GM12801 (cell line): ENCODE measurements around the gene KRTAP10-1.

Experiments
- TF ChIP-seq, protein P1 (sequence below): IDR thresholded peaks from one replicate; pipeline ENCODE4 v1.5.1; 2011; ENCODE audit warnings: control low read depth; ENCODE audit not compliant: insufficient read length; ENCODE audit errors: extremely low read depth

The KRTAP10-1 gene

DNA sequence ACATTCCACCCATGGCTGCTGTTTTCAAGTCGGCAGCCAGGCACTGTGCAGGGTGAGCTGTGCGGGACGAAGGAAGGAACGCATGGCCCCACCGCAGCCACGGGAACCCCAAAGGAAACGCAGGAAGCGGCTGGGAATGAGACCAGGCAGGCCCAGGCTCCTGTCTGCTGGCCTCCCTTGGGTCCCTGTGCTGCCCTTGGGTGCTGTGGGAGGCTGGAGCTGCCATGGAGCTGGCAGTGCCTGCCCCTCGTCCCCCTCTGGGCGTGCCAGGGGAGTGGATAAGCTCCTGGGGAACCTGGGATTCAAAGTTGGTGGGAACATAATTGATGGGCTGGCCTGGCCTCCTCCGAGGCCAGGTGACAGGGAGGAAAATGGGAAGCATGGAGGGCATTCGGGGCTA lies 28.3 kb upstream of the KRTAP10-1 start:
- TF ChIP-seq, protein P1, sequence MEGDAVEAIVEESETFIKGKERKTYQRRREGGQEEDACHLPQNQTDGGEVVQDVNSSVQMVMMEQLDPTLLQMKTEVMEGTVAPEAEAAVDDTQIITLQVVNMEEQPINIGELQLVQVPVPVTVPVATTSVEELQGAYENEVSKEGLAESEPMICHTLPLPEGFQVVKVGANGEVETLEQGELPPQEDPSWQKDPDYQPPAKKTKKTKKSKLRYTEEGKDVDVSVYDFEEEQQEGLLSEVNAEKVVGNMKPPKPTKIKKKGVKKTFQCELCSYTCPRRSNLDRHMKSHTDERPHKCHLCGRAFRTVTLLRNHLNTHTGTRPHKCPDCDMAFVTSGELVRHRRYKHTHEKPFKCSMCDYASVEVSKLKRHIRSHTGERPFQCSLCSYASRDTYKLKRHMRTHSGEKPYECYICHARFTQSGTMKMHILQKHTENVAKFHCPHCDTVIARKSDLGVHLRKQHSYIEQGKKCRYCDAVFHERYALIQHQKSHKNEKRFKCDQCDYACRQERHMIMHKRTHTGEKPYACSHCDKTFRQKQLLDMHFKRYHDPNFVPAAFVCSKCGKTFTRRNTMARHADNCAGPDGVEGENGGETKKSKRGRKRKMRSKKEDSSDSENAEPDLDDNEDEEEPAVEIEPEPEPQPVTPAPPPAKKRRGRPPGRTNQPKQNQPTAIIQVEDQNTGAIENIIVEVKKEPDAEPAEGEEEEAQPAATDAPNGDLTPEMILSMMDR, result no peak

DNA sequence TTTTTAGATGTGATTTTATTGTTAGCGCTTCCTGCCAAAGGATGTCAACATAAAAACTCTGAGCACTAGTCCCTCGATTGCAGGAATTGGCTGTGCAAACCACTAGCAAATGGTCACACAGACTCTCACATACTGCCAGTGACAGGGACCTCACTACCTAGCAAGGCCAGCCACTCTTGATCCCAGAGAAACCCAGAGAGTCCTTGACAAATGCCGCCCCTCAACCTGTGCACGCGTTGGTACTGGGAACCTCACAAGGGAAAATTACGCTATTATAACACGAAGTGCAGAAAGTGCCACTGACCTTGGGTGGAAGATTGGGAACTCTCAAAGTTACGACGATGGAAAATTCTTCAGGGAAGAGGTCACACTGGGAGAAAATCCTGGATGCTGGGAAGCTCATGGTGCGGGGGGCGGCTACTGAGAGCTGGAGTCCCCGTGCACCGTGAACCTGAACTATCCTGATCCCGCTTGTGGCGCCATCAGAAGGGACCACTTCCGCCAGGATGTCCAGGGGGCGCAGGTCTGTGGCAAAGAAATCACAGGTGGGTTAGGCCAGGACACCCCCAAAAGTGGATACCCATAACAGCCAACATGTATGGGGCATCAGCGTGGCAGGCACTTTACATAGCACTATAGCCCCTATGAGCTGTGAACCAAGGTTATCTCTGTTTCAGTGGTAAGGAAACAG lies 27.6 kb upstream of the KRTAP10-1 start:
- TF ChIP-seq, protein P1, result no peak

DNA sequence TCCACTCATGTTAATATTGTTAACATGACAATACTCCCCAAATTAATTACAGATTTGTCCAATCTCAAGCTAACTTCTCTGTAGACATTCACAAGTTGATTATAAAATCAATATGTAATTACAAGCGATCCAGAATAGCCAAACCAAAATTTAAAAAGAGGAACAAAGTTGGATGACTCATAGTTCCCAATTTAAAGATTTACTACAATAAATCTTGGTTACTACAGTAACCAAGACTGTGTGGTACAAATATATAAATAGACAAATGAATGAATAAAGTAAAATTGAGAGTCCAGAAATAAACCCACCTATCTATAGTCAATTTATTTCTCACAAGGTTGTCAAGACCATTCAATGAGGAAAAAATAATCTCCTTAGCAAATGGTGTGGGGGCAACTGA lies 26.4 kb upstream of the KRTAP10-1 start:
- TF ChIP-seq, protein P1, result no peak

DNA sequence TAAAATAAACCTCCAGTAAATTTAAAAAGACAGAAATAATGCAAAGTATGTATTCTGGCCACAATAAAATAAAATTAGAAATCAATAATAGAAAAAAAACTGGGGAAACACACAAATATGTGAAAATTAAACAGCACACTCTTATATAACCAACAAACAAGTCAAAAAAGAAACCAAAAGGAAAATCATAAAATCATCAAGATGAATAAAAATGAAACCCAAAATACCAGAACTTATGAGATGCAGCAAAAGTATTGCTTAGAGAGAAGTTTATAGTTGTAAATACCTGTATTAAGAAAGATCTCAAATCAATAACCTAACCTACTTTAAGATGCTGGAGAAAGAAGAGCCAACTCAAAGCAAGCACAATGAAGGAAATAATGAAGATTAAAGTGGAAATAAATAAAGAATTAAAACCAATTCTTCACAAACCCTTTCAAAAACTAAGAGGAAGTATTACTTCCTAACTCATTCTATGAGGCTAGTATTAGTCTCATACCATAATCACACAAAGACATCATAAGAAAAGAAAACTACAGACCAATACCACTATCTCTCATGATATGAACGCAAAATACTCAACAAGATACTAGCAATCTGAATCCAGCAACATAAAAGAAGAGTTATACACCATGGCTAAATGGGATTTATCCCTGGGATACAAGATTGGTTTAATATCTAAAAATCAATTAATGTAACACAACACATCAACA lies 25.0 kb upstream of the KRTAP10-1 start:
- TF ChIP-seq, protein P1, result no peak

DNA sequence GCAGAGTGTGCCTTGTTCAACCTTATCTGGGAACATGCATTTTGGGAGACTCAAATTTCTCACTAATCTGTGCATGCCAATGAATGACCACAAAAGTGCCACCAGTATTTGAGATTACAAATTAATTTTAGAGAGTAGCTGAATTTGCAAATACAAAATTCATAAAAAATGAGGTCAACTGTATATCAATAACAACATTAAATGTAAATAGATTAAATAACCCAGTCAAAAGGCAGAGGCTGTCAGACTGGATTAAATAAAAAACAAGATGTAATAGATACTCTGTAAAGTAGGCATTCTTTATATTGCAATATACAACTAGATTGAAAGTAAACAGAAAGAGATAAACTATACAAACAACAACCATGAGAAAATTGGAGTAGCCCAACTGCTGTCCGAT lies 24.1 kb upstream of the KRTAP10-1 start:
- TF ChIP-seq, protein P1, result no peak

DNA sequence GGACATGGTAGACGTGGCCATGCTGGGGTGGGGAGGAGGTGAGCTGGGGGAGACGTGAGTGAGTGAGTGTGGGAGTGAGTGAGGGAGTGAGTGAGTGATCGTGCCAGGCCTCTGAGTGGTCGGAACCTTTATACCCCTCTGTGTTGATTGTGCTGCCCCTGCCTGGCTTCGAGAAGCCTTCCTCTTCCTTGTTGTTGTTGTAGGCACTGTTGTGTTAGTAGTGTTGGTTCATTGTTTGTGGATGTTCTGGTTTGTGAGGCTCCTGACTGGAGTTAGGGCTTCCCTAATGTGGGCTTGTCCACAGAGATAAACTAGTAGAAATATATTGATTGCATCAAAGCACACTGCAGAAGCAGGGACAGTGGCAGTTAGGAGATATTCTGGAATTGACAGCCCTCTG lies 18.7 kb upstream of the KRTAP10-1 start, which contains the start of gene KRTAP10-3:
Gene KRTAP10-3, minus strand, starts transcription at position 101 of the 400 bp plus-strand sequence. Its CDS starts 80 bp downstream, at position 21.
- TF ChIP-seq, protein P1, result no peak

DNA sequence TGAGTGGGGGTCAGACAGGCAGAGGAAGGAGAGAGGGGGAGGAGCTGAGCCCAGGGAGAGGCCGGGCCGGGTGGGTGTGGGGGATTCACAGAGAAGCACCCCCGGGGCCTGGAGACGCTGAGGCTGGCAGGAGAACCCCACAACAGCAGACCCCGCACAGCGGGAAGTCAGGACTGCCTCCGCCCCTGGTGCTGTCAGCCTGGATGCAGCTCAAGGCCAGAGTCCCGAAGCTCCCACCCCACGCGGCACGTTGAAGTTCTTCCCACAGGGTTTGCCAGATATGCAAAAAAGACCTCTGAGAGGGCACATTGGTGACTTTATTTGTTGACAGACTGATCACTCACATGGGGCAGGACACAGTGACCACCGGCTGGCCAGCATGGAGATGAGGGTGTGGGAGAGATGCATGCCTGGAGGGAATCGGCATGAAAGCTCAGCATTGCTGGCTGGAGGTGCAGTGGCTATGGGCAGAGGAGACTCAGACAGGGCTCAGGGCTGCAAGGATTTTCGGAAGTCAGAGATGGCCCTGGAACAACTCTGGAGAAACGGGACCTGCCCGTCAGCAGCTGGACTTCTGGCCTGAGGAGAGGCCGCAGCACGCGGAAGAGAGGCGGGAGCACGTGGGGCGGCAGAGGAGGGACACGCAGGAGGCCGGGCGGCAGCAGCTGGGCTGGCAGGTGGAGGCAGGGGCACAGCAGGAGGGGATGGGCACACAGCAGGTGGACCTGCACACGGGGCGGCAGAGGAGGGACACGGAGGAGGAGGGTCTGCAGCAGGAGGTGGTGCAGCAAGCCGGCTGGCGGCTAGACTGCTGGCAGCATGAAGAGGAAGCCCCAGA lies 17.7 kb upstream of the KRTAP10-1 start:
- TF ChIP-seq, protein P1, result no peak
